IPS DF 4.7 (cell line): ENCODE measurements around the gene CD207.
"Not testable (repeated sequence)": the region's sequence is repeated elsewhere in the genome, so short reads cannot be mapped to it uniquely, and the experiment has no call there.

Experiments used
- DNase-seq: peaks from one replicate; pipeline ENCODE4 v3.0.0-alpha.2; 2013; ENCODE audit warnings: low spot score; ENCODE audit errors: extremely low read depth

The CD207 gene

DNA sequence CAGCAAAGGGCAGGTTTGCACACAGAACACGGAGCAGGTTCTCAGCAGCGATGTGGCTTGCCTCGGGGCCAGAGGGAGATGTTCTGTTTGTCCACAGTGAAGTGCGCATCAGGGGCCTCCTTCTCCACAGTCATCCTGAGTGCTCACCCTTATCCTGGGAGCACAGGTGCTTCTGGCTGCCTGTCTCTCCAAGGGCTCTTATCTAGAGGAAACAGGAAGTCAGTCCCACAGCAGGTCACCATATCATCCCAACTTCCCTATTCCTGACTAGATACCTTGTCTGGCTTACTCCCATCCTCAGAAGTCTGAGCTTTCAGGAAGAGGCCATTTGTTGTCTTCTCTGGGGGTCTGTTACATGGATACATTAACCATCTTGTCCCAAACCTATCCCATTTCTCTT, at the start of gene CD207:
CD207 (minus strand) TSS at position 174 of the 400 bp plus-strand sequence; CDS start at position 134, 40 bp downstream.
- no peak for DNase-seq

DNA sequence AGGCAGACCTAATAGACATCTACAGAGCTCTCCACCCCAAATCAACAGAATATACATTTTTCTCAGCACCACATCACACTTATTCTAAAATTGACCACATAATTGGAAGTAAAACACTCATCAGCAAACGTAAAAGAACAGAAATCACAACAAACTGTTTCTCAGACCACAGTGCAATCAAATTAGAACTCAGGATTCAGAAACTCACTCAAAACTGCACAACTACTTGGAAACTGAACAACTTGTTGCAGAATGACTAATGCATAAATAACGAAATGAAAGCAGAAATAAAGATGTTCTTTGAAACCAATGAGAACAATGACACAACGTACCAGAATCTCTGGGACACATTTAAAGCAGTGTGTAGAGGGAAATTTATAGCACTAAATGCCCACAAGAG, 42.9 kb upstream of the CD207 start:
- not testable (repeated sequence) for DNase-seq

DNA sequence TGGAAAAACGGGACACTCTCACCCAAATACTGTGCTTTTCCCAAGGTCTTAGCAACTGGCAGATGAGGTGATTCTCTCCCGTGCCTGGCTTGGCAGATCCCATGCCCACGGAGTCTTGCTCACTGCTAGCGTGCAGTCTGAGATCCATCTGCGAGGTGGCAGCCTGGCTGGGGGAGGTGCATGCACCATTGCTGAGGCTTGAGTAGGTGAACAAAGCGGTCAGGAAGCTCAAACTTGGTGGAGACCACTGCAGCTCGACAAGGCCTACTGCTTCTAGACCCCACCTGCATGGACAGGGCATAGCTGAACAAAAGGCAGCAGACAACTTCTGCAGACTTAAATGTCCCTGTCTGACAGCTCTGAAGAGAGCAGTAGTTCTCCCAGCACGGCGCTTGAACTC, 40.5 kb upstream of the CD207 start:
- not testable (repeated sequence) for DNase-seq

DNA sequence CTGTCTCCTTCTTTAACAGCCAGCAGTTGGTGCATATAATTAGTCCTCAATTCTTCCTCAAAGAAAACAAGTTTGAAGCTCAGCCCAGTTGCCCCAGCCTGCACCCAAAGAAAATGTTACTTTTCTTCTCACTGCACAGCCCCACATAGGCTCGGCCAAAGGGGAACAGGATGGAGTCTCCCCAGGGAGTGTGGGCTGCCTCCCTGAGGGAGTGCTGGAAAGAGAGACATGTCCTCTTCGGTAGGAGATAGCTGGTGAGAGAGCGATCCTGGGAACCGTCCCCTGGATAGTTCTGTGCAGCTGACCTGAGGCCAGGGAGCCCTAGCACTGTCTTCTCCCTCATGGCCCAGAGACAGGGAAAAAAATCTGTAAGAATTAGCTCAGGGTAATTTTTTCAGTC, 37.9 kb upstream of the CD207 start:
- no peak for DNase-seq

DNA sequence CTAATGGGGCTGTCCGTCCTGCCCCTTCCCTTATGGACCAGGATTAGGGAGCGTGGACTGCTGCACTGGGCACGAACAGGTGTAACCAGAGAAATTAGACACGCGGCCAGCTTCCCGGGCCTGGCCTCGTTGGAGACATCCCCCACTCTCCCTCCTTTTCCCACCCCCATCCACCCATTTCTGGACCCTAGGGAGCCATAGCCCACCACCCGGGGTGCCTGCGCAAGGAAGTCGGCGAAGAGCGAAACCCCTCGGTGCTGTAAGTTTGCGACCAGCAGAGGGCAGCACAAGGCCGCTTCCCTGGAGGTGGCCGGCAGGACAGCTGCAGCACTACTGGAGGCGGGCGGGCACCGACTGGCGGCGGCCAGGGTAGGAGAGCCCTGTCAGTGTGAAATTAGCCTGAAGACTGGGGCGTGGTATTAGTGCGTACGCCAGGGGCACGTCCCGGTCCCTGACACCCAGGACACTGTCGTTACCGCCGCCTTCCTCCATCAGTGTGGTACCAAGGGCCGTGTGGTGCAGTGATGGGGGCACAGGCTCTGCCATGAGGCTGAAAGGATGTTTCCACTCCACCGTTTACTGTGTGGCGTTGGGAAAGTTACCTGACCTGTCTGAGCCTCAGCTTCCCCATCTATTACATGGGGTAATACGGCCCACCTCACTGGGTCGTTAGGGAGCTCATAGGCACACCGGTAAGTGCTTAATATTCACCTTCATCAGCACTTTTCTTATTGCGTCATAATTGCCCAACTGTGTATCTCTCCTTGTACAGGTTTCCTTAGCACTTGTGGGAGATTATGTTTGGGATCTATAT, 36.0 kb upstream of the CD207 start:
- DNase-seq, result no peak

DNA sequence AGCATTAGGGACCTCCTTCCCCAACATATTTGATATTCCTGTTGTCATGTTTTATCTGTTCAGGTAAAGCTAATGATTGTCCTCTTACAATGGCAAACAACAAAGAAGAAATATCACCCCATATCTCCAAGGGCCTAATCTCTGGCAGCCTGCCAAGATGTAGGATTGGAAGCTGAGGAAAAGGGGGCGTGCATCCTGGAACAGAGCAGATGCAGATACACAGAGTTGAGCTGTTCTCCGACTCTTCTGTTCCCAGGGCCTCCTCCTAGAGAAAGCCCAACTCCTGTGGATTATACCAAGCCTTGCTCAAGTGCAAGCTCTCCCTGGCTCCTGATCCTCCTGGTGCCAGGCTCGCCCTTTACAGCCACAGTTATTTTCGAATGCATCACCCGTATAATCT, 35.2 kb upstream of the CD207 start:
- no peak for DNase-seq

DNA sequence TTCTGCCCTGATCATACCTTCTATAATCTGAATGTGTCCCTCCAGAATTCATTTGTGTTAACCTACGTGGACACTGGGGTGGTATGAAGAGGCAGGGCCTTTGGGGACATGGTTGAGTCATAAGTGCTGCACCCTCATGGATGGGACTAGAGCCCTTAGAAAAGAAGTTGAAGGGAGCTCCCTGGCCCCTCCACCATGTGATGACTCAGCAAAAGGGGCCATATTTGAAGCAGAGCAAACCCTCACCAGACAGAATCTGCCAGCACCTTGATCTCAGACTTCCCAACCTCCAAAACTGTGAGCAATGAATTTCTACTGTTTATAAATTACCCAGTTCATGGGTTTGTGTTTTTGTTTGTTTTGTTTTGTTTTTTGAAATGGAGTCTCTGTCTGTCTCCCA, 33.4 kb upstream of the CD207 start:
- DNase-seq, result no peak

DNA sequence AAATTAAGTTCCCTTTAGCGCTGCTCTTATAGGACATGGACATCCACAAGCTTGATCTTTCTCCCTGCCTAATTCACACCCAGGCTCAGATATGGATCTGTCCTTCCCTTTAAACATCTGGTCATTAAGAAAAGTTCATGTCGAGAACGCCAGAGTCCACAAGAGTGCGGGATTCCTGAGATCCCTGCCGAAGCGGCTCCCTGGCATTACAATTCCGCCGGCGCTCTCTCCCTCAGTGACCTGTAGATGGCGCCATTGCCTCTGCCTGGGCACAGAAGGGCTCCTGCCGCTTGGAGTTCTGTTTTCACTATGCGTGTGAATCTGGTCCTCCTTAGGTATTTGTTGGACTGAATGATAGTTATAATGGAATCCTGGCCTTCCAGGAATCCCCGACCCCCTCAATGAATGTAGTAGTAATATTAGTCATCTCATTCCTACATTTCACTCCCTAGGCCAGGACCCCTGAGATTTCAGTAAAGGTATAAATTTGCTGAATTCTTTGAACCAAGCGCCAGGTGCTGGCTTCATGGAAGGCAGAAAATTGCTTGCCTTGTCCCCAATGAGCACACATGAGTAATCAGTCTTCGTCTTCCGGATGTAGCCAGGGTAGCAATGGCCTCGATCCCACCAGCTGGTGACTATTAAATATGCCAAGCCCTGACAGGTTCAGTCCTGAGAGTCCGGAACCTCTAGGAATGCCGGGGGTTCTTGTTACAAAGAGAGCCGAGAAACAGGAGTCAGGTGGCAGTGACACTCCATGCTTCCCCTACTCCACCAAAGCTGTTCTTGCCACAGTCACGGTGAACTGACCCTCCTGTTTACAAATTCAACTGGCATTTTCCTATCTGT, 26.4 kb upstream of the CD207 start:
- DNase-seq, result peak; percentile 62

DNA sequence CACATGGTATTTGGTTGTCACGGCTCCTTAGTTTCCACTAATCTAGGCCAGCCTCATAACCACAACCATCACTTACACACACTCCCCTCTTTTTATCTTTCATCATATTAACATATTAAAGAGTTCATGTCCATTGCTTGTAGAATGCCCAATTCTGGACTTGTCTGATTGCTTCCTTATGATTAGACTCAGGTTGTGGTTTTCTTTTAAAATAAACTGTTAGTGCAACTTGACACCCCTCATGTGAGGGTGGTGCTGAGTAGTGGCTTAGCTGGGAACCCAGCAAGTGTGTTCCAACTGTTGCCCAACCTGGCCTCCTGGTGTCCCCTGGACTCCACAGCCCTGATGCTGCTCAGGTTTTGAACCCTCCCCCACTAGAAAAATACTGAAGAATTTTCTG, 20.1 kb upstream of the CD207 start:
- no peak for DNase-seq

DNA sequence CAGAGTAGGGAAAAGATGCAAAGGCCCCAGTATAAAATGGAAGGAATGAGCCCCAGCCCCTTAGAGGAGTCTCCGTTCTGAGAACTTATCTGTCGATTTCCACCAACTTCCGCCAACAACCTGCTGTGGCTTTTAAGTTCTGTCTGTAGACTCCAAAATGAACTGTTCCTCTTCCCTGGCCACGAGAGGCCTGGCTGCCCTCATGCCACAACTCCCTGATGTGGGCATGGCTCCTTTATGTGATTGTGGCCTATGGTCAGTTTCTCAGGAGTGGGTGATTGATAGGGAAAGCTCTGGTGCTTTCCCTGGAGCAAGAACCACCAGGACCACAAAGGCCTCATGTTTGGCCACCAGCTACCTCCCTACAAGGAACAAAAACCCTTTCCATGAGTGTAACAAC, 18.8 kb upstream of the CD207 start:
- no peak for DNase-seq

DNA sequence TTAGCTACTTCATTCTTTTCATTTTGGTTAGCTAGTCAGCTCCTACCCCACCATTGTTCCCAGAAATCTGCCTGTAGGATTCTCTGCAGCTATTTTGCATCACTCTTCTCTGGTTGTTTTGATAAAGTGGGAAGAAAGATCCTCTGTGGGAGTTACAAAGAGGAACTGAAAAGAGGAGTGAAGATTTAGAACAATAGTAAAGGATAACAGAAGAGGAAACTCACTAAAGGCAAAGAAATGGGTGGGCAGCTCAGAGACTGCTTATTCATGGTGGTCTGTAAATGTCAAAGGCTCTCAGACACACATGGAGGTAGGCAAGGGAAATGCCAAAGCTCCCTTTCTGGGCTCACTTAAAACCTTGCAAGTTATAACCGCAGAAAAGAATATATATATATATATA, 17.2 kb upstream of the CD207 start:
- DNase-seq, result no peak

DNA sequence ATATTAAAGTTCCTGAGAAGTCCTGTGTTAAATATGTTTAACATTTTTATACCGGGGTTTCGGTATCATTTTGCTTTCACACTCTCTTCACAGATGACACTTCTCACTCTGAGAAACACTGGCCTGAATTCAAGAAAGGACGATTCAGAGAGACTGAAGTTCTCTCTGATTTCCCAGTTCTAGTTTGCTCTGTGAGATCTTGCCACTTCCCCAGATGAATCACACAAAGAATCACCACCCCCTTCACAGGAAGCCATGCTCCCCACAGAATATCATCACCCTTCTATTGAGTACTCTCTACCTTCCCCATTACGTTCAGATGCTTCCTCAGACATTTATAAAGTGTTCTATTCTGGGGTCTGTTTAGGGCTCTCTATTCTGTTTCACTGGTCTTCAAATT, 16.1 kb upstream of the CD207 start:
- no peak for DNase-seq

DNA sequence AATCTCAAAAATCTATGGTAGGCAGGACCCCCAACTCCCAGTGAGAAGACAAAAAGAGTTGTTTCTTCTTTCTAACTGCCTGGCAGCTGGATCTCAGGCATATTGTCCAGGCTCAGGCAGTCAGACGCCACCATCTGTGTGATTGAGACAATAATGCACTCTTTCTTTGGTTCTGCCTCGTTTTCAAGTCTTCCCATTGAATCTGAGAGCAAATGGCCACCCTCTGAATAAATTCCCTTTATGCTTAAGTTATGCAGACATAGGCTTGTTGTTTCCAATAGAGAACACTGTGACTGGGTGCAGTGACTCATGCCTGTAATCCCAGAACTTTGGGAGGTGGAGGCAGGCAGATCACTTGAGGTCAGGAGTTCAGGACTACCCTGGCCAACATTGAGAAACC, 15.3 kb upstream of the CD207 start:
- no peak for DNase-seq

DNA sequence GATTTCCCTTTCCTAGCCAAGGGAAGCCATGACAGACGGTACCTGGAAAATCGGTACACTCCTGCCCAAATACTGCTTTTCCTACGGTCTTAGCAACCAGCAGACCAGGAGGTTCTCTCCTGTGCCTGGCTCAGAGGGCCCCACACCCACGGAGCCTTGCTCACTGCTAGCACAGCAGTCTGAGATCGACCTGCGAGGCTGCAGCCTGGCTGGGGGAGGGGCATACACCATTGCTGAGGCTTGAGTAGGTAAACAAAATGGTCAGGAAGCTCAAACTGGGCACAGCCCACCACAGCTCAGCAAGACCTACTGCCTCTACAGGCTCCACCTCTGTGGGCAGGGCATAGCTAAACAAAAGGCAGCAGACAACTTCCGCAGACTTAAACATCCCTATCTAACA, 6.8 kb upstream of the CD207 start:
- no peak for DNase-seq

DNA sequence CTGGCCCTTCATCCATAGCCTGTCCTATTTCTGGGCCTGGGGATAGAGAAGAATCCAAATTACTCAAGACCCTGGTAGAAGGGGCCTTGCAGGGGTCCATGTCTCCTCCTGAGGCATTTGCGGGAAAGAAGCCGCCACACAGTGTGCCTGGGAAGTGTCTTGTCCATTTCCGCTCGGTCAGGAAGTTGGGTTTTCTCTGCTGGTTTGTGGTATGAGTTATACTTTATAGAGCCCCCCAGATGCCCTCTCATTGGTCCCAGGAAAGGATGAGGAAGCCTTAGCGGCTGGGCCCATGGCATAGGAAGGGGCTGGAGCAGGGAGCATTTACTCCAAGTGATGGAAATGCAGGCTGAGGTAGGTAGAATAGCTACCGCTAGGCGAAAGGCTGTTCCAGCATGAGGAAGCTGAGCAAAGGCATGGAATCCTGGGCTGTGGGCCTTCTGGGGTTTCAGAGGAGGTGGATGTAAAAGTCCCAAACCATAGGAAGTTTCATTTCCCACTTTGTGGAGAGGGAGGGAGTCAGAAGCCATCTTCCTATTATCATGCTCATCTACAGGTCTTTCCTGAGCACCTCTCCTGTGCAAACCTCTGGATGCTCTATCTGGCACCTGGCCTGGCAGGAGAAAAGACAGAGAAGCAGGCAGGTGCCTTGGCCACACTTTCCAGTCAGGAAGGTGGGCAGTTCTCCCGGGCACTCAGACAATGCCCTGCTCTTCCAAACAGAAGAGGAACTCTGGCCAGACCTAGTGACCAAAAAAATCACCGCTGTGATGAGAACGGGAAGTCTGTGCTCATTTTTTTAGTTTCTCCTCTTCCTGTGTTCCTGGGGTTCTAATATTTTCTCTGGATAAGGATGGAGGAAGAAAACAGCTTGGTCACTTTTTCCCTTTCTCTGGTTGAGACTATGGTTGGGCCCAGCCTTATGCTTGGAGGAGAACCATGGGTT, 2.6 kb upstream of the CD207 start:
- no peak for DNase-seq

DNA sequence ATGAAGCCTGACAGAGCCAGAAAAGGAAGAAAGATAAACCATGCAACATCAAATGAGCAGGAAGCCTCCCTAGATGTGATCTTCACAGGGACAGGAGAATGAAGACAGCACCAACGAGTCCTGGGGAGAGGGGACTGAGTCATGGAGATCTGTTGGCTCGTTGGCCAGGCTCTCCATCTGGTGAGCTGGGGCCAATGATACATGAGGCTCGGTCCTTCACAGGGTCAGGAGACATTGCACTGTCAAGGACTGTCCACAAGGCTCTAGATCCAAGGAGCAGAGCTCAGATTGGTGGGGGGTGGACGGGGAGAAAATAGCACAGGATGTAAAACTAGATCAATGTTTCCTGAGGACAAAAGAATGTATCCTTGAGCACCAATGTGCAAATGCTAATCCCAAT, 735 bp downstream of the CD207 start:
- no peak for DNase-seq

DNA sequence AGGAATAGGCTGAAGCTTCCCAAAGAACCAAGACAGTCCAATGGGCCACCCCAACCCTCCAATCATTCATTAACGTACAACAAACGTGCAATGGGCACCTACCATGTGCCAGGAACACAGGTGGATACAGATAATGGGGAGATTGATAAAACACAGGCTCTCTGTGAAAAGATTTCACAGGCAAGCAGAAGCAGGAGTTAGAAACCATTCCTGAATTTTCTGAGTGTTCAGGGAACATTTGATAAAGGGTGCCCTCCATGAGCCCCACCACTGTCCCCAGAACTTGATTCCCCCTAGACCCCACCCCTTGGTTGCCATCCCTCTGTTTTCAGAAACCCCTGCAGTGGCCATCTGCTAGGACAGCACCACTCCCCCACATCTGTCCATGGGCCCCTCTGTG, 1.5 kb downstream of the CD207 start:
- no peak for DNase-seq

DNA sequence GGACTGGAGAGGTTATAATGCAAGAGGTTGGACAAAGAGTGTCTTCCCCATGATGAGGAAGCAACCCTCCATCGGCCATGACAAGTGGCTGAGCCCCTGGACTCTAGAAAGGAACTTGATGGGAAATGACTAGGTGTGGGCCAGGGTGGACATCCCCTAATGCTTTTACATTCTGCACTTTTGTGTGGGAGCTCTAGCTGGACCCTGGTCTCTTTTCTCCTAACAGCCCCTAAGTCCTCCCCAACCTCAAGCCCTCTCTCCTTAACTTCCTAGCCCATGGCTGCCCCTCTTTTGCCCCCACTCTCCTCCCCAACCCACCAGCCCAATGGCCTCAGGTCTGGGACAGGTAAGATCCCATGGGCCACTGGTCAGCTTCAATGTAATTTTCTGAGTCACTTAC, 2.4 kb downstream of the CD207 start:
- DNase-seq, result no peak

DNA sequence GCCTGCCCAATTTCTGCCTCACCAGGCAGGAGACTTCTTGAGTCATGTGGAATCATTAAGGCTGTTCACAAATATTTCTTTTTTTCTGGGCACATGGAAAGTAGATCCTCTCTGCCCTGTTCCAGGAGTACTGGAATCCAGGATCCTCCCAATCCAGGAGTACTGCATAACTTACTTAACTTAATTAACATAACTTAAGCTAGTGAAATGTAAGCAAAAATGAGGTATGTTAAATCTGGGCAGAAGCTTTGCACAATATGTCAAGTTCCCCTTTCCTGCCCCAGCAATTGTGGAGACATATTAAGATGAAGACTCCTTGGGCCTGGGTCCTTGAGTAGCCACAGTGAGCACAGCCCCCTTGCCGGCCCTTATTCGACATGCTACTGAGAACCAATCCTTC, 3.2 kb downstream of the CD207 start:
- no peak for DNase-seq

DNA sequence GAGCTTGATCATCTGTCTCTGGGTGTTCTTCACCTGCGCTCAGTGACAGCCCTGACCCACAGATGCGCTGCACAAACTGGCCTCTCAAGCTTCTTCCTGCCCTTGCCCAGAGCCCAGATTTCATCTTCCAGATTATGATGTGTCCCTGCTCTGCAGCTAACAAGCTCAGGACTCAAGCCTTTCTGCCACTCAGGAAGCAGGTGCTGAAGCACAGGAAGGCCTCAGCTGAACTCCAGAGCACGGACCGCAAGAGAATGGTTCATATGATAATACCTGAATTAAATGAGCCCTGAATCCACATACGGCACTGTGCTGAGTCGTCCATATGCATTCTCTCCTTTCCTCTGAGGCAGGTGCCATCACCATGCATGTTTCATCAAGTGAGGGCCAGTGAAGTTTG, 3.8 kb downstream of the CD207 start:
- no peak for DNase-seq

DNA sequence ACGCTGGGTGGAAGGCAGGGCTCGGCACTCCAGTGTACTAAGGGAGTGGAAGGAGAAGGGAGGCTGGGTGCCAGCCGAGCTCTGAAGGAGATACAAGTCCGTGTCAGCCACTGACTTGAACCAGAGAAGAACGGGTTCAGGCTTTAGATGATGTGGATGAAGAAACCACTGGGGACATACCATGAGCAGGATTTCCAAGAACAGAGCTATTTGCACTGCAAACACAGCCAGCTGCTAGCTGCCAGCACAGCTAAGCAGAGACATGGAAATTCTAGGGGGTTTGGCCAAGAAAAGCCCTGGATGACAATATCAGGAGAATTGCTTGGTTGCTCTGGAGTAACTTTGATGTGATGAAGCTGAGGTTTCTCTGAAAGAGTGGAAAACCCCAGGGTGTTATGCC, 5.2 kb downstream of the CD207 start:
- DNase-seq, result no peak

DNA sequence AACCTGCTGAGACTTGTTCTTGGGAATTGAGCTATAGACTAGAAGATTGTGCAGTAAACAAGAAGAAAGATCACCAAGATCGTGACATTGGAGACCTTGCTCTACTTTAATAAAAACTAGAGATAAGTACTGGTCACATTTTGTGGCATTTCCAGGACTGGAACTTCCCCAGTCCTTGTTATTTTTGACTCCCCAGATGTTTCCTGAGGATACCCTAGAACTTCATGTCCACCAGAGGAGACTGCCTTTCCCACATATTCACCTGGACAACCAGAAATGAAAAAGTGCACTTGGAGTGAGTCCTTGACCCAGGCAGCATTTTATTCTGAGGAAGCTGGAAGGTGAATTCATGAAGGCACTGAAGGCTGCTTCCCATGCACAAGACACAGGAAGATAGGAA, 5.7 kb downstream of the CD207 start:
- DNase-seq, result no peak
